Cerebellar cortex (tissue), 1 donor: ENCODE data around the gene BRICD5.
A peak's percentile ranks its signal among the peaks of the same experiment; 100 is the strongest.

Source experiments
- DNase-seq: peaks from one replicate; pipeline ENCODE4 v3.0.0-alpha.2; 2015; ENCODE audit warnings: low spot score

The BRICD5 gene

GRCh38 chr16:2237493-2238149 is 27.0 kb upstream of the BRICD5 start:
- no peak for DNase-seq

GRCh38 chr16:2237102-2237482 is 26.4 kb upstream of the BRICD5 start:
- DNase-seq = no peak

DNA sequence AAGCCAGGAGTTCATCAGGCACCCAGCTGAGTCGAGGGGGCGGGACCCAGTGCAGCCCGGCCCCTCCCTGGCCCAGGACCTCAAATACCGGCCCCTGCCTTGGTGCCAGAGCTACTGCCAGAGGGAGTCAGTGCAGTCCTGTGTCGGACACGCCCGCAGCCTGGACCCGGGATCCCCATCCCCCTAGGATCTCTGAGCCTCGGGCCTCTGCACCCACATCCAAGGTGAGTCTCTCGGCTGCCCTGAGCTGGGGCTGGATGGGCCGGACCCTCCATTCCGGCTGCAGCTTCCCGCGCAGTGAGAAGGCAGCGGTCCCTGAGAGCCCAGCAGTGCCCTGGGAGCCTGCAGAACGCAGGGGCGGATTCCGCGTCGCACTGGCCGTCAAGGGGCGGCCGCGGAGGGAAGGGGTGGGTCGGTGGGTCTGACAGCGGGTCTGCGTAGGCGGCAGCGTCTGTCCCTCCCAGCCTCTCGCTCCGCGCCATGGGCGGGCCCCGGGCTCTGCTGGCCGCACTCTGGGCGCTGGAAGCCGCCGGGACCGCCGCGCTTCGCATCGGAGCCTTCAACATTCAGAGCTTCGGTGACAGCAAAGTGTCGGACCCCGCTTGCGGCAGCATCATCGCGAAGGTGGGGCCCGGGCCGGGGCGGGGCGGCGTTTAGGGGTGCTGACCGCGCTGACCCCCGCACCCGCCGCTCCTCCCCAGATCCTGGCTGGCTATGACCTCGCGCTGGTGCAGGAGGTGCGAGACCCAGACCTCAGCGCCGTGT is 25.9 kb upstream of the BRICD5 start, which contains the start of gene DNASE1L2:
Gene DNASE1L2 (plus strand): TSS at position 108 of the 765 bp plus-strand sequence. CDS start 373 bp downstream, at position 481.
- peak; percentile 46 for DNase-seq

DNA sequence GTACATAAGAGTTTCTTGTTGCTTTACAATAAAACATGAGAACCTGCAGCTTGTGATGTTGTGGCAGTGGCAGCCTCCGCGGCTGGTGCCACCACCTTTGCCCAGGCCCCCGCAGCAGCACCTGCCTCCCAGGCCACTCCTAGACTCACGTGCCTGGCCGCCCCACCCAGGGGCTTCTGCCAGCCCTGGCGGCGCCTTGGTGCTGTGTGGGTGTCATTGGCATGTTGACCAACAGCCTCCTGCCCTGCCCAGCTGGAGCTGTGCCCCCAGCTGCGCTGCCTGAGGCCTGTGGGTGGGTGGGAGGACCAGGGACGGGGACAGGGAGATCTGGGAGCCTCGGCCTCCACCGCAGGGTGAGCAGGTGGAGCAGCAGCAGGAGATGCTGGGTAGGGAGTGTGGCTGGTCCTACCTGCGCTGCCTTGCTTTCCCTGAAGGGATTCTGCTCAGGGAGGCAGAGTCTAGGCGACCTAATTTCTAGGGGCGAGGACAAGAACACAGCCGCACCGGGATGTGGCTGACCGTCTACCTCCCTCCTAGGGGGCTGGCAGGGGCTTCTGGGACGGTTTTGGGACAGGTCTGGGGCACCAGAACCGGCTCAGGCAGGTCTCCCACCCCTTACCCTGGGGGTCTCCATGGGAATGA is 25.2 kb upstream of the BRICD5 start:
- peak; percentile 27 for DNase-seq

- DNase-seq = no peak
Measured at GRCh38 chr16:2235234-2235651, 24.6 kb upstream of the BRICD5 start.

DNA sequence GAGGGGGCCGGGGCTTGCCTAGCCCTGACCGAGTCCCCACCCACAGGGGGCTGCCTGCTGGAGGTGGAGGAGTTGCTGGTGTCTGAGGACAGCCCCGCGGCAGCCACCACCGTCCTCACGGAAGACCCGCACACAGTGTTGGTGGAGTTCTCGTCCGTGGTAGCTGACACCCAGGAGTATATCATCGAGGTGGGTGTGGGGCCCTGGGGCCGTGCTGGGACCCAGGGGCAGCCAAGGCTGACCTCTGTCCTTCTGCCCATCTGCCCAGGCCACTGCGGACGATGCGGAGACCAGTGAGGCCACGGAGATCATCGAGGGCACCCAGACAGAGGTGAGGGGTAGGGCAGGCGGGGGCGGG is 24.1 kb upstream of the BRICD5 start:
- DNase-seq = no peak

DNA sequence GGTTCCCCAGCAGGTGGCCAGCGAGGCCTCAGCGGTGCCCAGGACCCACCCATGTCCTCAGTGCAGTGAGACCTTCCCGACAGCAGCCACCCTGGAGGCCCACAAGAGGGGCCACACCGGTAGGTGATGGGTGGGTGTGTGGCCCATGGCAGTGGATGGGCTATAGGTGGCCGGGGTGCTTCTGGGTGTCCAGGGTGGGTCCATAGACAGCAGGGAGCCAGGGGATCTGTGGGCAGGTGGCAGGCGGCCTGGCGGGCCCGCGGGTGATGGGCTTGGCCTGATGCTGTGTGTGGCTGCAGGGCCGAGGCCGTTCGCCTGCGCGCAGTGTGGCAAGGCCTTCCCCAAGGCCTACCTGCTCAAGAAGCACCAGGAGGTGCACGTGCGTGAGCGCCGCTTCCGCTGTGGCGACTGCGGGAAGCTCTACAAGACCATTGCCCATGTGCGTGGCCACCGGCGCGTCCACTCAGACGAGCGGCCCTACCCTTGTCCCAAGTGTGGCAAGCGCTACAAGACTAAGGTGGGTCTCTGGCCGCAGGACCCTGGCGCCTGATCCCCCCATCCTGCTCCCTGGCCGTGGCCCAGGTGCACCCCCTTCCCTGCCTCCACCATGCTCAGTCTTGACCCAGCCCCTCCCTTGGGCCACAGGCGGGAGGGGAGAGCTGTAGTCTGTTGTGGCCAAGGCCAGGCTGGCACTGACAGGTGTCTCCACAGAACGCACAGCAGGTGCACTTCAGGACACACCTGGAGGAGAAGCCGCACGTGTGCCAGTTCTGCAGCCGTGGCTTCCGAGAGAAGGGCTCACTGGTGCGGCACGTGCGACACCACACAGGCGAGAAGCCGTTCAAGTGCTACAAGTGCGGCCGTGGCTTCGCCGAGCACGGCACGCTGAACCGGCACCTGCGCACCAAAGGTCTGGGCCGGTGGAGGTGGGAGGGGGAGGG is 23.5 kb upstream of the BRICD5 start:
- no peak for DNase-seq

GRCh38 chr16:2233046-2233775 is 22.5 kb upstream of the BRICD5 start:
- no peak for DNase-seq

DNA sequence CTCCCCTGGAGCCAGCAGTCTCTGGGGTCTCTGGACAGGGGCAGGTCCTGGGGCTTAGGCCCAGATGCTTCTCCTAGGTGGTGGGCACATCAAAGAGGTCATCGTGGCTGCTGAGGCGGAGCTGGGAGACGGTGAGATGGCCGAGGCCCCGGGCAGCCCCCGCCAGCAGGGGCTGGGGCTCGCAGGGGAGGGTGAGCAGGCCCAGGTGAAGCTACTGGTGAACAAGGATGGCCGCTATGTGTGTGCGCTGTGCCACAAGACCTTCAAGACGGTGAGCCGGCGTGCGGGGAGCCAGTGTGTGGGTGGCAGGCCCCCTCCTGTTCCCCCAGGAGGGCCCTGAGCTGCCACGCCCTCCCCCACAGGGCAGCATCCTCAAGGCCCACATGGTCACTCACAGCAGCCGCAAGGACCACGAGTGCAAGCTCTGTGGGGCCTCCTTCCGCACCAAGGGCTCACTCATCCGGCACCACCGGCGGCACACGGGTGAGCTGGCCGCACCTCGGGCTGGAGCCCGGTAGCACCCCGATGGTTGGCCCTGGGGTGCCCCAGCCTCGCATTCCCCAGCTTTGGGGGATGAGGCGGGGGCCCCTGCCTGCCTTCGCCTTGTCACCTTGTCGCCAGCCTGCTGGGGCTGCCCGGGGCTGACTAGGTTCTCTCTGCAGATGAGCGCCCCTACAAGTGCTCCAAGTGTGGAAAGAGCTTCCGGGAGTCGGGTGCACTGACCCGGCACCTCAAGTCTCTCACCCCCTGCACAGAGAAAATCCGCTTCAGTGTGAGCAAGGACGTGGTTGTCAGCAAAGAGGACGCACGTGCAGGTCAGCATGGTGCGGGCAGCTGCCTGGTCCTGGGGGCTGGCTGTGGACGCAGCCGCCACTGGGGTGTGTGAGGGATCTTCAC is 21.7 kb upstream of the BRICD5 start:
- no peak for DNase-seq

- no peak for DNase-seq
Measured at GRCh38 chr16:2231016-2231931, 20.6 kb upstream of the BRICD5 start.

DNA sequence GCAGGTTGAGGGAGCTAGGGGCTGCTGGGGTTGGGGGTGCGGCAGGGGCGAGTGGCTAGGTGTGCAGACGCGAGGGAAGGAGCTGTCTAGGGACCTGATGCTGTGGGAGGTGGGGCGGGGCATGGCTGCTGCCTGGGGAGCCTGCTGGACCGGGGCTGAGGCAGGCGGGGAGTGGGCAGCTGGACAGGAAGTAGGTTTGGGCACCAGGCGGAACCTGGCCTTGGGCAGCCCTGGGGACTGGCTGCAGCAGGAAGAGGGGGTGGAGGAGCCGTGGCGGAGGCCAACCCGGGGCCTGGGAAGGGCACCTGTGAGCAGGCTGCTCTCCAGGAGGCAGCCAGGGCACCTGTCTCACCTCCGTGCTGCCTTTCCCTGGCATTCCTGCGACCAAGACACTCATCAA is 19.7 kb upstream of the BRICD5 start:
- no peak for DNase-seq

DNA sequence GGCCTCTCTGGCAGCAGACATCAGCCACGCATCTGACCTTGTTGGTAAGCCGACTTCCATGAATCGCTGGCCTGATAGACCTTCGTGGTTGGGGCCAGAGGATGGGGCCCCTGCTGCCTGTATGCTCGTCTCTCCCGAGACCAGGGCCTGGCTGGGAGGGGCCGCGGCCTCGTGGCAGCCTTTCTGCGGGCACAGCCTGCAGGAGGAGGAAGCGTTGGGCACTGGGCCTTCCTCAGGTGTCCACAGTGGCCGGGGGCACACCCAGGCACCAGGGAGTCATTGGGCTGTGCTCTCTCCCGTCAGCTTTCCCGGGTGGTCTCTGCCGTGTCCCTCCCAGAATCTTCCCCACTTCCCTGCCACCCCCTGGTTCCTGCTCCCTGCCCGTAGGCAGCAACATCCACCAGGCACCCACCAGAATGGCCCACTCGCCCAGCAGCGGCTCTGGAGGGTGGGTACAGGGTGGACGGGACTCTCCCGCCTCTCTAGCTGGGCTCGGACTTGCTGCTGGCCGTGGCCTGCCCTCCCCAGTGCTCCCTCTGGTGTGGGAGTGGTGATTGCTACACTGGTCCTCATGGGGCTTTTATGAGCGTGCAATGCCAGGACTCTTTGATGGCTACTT is 19.1 kb upstream of the BRICD5 start:
- no peak for DNase-seq

- no peak for DNase-seq
Measured at GRCh38 chr16:2229091-2229490, 18.4 kb upstream of the BRICD5 start.

GRCh38 chr16:2228161-2228824 is 17.6 kb upstream of the BRICD5 start:
- no peak for DNase-seq

DNA sequence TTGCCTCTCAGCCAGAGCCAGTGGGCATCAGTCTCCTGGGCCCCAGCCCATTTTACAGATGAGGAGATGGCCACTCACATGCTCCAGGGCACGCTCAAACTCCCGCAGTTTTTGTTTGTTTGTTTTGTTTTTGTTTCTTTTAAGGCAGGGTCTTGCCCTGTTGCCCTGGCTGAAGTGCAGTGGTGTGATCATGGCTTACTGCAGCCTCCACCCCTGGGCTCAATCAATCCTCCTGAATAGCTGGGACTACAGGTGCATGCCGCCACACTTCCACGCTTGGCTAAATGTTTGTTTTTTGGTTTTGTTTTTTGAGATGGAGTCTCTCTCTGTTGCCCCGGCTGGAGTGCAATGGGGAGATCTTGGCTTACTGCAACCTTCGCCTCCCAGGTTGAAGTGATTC is 16.3 kb upstream of the BRICD5 start:
- no peak for DNase-seq

DNA sequence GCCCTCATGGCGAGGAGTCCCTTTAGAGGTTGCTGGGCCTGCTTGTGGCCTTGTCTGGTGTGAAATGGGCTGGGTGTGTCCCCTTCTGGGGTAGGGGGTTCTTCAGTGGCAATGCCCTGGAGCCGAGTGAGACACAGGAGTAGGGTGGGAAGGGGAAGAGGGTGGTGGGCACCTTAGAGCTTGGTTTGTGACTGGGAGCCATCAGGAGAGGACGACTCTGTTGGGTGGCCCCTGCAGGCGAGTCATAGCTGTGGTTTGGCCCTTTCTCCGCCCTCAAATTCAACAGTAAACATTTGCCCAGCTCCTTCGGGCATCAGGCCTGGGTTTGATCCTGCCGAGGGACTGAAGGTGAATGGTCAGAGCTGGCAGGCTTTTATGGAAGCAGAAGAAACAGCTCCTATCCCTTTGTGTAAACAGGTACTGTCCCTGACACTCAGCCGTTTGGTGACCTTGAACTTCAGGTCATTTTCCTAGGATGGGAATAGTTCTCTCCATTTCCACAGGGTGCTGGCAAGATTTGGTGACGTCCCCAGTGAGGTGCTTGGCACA is 15.7 kb upstream of the BRICD5 start:
- DNase-seq = no peak

- DNase-seq = peak; percentile 48
Measured at GRCh38 chr16:2223942-2224486, 13.4 kb upstream of the BRICD5 start.
